ENCODE data around the gene SOCS3. TPM values are rescaled to one million over a fixed set of nuclear protein-coding genes. Genes with fewer than 3 reads are reported as not detected.
A peak's percentile ranks its signal among the peaks of the same experiment; 100 is the strongest.

SOCS3 gene
- total and polyA plus RNA-seq, 4 donors, result 65.8 to 545 (median 113) TPM

GRCh38 chr17:78390241-78391050 lies 30.6 kb upstream of the SOCS3 start:
- Histone ChIP-seq H3K27ac (ENCODE audit: low read depth in 1 of 2, low read length in 1 of 2) (peak overlapping the region; percentile 5 to 9), H3K4me3 (no peak overlapping the region), H3K4me1 (ENCODE audit: control insufficient read depth in 5 of 5, insufficient read depth in 5 of 5, low read length in 5 of 5) (peaks cover 5 to 51% (median 13%) of the 10 kb centered on the region in 5 donors), H3K27me3 (ENCODE audit: control insufficient read depth in 3 of 3, insufficient read depth in 3 of 3, low read length in 2 of 3) (no peaks in the 10 kb centered on the region), H3K36me3 (ENCODE audit: control insufficient read depth in 4 of 4, insufficient read depth in 4 of 4, low read length in 4 of 4) (peaks cover 0 to 17% (median 3%) of the 10 kb centered on the region in 4 donors), H3K9me3 (ENCODE audit: control insufficient read depth in 4 of 4, insufficient read depth in 3 of 4, low read length in 3 of 4) (no peaks in the 10 kb centered on the region), H3K9ac (ENCODE audit: insufficient read depth in 1 of 2, low read length in 2 of 2) (no peak overlapping the region)
- 63 to 70% methylated on average over 15 of the region's 15 CpGs for WGBS, 2 donors
- DNase-seq (no peak), ATAC-seq (ENCODE audit: insufficient read depth, low FRiP score) (no peak)
- TF ChIP-seq CTCF (IDR thresholded peaks at IDR 0.05; ENCODE audit: control extremely low read depth, extremely low read depth), result no peak

GRCh38 chr17:78387977-78388941 lies 28.4 kb upstream of the SOCS3 start:
- DNase-seq (peak in 2 of 3 donors; percentile 54 to 74), ATAC-seq (ENCODE audit: insufficient read depth, low FRiP score) (peak; percentile 31)
- Histone ChIP-seq H3K9ac (ENCODE audit: insufficient read depth in 1 of 2, low read length in 2 of 2) (no peak overlapping the region), H3K27me3 (ENCODE audit: control insufficient read depth in 3 of 3, insufficient read depth in 3 of 3, low read length in 2 of 3) (no peaks in the 10 kb centered on the region), H3K36me3 (ENCODE audit: control insufficient read depth in 4 of 4, insufficient read depth in 4 of 4, low read length in 4 of 4) (peaks cover 0 to 6% (median under 1%) of the 10 kb centered on the region in 4 donors), H3K4me3 (no peak overlapping the region), H3K27ac (ENCODE audit: low read depth in 1 of 2, low read length in 1 of 2) (peak overlapping the region; percentile 47 to 88), H3K4me1 (ENCODE audit: control insufficient read depth in 5 of 5, insufficient read depth in 5 of 5, low read length in 5 of 5) (peaks cover 5 to 58% (median 17%) of the 10 kb centered on the region in 5 donors), H3K9me3 (ENCODE audit: control insufficient read depth in 4 of 4, insufficient read depth in 3 of 4, low read length in 3 of 4) (no peaks in the 10 kb centered on the region)
- TF ChIP-seq CTCF (IDR thresholded peaks at IDR 0.05; ENCODE audit: control extremely low read depth, extremely low read depth), result no peak
- WGBS, 2 donors, result 19 to 26% methylated on average over 10 of the region's 10 CpGs

- ATAC-seq (ENCODE audit: insufficient read depth, low FRiP score), result no peak
- no peak for TF ChIP-seq CTCF (IDR thresholded peaks at IDR 0.05; ENCODE audit: control extremely low read depth, extremely low read depth)
- Histone ChIP-seq H3K4me3 (no peak overlapping the region), H3K27me3 (ENCODE audit: control insufficient read depth in 3 of 3, insufficient read depth in 3 of 3, low read length in 2 of 3) (no peaks in the 10 kb centered on the region), H3K27ac (ENCODE audit: low read depth in 1 of 2, low read length in 1 of 2) (peak overlapping the region; percentile 27 to 72), H3K36me3 (ENCODE audit: control insufficient read depth in 4 of 4, insufficient read depth in 4 of 4, low read length in 4 of 4) (no peaks in the 10 kb centered on the region), H3K4me1 (ENCODE audit: control insufficient read depth in 5 of 5, insufficient read depth in 5 of 5, low read length in 5 of 5) (peaks cover 5 to 46% (median 18%) of the 10 kb centered on the region in 5 donors), H3K9ac (ENCODE audit: insufficient read depth in 1 of 2, low read length in 2 of 2) (no peak overlapping the region), H3K9me3 (ENCODE audit: control insufficient read depth in 4 of 4, insufficient read depth in 3 of 4, low read length in 3 of 4) (no peaks in the 10 kb centered on the region)
- DNase-seq, result no peak
- WGBS, 2 donors, result 55 to 64% methylated on average over 23 of the region's 23 CpGs
Observed at GRCh38 chr17:78384479-78385175, 24.8 kb upstream of the SOCS3 start.

Measured in lung (tissue), 12 donors.